CD4-positive, alpha-beta T cell treated with Interleukin-17A for 4 hours (primary cell): ENCODE data around the gene SMCP.

ENCODE experiments used
- DNase-seq: peaks from one replicate; pipeline ENCODE4 v3.0.0-alpha.2; 2020; ENCODE audit warnings: mixed read lengths

The SMCP gene

DNA sequence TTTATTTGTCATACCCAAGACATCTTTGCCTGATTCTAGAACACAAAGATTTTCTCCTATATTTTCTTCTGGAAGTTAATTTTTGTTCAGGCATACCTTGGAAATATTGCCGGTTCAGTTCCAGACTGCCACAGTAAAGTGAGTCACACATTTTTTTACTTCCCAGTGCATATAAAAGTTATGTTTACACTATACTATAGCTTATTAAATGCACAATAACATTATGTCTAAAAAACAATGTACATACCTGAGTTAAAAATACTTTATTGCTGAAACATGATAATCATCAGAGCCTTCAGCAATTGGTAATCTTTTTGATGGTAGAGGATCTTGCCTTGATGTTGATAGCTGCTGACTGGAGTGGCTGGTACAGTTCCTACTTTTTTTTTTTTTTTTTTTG is 10.0 kb downstream of the SMCP start:
- DNase-seq: no peak

- no peak for DNase-seq
Observed at GRCh38 chr1:152899027-152899426, 20.9 kb downstream of the SMCP start.

DNA sequence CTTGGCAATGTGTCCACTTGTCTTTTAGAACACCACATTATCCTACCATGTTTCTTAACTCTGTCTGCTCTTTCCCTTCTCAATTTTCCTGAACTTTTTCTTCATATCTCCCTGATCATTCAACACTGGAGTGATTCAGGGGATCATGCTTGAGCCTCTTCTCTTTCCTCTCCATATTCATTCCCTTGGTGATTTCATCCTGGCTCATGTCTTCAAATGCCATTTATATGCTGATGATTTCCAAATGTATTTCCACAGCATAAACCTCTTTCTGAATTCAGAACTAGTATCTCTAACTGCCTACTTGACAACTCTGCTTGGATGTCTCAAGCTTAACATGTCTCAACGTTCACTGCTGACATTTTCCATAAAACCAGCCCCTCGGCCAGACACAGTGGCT is 21.8 kb downstream of the SMCP start:
- DNase-seq: no peak

GRCh38 chr1:152901631-152902030 is 23.5 kb downstream of the SMCP start:
- no peak for DNase-seq

DNA sequence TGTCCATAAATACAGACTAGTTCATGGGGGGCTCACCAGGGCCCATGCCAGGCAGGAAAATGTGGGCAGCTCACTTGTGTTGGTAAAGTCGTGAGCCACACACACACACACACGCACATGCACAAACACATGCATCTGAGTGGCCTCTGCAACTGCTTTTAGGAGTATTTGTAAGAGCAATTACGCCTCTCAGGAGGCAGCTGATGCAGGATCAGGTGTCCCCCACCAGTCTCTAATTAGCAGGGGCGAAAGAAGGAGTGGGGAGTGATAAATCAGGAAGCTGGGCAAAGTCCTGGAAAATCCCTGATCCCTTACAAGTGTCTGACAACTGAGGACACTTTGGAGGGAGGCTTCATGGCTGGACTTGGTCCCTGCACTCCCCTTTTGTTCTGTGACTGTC is 24.5 kb downstream of the SMCP start:
- DNase-seq: no peak

DNA sequence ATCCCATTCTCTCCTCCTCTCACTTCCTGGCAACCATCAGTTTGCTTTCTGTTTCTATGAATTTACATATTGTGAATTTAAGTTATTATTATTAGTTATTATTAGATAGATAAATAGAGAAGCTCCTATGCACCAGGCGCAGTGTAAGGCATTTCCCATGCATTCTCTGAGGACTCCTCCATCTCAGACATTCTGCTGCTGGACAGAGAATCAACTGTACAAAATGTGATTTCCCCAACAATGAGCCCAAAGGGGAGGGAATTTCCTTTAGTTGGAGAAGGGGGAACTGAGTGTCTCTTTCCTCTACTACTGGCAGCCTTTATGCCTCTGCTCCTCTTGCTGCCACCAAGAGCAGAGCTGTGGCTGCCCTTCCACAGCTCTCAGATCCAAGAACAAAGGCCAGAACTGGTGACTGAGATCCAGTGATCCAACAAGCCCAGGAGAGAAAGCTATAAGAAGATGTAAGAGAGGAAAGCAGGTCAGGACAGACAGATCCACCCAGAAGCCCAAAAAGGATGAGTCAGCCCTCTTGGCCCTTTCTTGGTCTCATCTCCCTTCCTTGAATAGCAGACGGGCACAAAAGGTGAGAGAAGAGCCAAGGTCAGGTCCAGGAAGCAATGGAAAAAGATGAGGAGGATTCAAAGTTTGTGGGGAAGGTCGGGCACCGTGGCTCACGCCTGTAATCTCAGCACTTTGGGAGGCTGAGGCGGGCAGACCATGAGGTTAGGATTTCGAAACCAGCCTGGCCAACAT is 26.7 kb downstream of the SMCP start:
- DNase-seq: no peak

DNA sequence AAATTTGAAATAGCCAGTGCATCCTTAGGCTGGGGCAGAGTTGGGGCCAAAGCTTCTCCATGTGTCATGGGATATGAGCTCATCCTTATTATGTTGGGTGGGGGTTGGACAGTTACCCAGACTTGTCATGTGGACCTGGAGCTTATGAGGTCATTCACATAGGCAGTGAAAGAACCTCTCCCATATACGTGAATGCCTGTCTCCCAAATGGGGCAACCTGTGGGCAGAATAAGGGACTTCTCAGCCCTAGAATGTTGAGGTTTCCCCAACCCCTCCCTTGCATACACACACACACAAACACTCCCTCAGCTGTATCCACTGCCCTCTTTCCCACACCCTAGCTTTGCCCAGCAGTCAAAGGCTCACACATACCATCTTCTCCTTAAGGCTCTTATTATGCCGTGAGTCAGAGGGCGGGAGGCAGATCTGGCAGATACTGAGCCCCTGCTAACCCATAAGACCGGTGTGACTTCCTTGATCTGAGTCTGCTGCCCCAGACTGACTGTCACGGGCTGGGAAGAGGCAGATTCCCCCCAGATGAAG is 28.0 kb downstream of the SMCP start:
- no peak for DNase-seq

- DNase-seq: no peak
Observed at GRCh38 chr1:152907686-152908601, 29.8 kb downstream of the SMCP start, which contains the start of gene IVL. Gene IVL, plus strand, starts transcription at chr1:152908546. Its CDS starts 1,252 bp downstream, at chr1:152909798.

- no peak for DNase-seq
Observed at GRCh38 chr1:152909206-152909605, 31.1 kb downstream of the SMCP start.

- no peak for DNase-seq
Observed at GRCh38 chr1:152912471-152912870, 34.3 kb downstream of the SMCP start.

DNA sequence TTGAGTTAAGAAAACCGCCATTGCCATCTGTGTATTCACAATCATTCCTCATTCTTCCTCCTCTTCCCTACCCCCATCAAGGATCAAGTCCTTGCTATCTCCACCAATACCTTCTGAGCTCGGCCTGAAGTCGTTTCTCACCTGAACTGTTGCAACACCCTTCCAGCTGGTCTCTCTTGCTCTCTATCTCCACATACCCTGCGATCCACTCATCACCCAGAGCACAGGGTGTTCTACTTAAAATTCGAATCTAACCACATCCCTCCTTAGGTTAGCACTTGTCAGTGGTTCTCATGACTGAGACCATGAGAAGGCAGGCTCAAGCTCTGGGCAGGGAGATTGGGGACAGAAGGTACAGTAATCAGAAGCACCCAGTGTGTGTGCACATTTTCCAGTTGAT is 34.8 kb downstream of the SMCP start:
- DNase-seq: no peak

DNA sequence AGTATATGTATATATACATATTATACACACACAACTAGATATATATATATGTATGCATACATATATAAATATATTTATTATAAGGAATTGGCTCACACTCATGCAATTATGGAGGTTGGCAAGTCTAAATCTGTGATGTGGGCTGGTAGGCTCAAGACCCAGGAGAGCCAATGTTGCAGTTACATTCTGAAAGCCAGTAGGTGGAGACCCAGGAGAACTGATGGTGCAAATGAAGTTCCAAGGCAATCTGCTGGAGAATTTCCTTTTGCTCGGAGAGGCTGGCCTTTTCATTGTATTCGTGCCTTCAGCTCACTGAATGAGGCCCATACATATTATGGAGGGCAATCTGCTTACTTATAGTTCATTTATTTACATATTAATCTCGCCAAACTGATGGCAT is 39.7 kb downstream of the SMCP start:
- no peak for DNase-seq

DNA sequence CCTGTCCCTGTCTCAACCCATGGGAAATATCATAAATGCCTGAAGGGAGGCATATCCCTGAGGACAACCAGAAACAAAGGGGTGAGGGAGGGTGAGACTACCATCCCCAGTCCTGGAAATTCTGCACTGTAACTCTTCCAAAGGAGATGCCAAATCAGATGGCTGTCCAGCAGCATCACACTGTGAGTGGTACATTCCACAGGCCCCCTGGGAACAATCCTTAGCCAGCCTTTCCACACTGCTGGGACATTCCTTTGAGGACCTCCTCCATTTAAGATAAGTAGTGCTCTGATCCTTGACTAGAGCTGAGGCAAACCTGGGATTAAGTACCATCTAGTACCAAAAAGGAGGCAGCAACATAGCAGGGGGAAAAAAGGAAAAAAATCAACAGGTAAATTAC is 40.9 kb downstream of the SMCP start:
- no peak for DNase-seq

- DNase-seq: no peak
Observed at GRCh38 chr1:152924191-152924590, 46.1 kb downstream of the SMCP start.

DNA sequence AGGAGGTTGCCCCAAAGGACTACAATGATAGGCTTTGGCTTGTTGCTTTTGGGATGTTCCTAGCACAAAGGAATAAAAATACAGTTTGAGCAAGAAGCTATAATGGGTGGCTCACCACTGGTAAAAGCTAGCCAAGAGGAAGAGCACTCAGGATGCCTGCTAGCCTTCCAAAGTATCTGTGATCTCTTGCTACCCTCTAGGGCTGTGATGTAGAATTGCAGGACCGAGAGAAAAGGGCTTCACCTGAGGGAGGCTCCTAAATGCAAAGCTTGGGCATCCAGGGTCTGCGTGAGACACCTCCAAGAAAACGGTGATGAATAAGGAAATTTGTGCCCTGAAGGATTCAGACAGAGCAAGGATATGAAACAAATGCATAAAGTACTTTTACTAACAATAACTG is 48.0 kb downstream of the SMCP start:
- no peak for DNase-seq

DNA sequence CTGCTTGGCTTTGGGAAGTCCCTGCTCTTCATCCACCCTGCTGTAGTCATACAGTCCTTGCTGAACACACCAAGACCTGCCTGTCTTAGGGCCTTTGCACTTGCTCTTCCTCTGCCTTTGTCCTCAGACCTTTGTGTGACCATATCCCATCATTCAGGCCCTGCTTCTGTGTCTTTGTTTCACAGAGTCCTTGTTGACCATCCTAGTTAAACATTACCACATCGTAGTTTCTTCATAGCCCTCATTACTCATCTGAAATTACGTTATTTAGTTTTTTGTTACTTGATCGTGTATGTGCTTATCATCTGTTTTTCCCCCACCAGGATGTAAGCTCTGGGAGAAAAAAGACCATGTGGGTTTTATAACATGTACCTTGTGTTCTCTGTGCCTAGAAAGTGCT is 50.5 kb downstream of the SMCP start:
- DNase-seq: no peak

DNA sequence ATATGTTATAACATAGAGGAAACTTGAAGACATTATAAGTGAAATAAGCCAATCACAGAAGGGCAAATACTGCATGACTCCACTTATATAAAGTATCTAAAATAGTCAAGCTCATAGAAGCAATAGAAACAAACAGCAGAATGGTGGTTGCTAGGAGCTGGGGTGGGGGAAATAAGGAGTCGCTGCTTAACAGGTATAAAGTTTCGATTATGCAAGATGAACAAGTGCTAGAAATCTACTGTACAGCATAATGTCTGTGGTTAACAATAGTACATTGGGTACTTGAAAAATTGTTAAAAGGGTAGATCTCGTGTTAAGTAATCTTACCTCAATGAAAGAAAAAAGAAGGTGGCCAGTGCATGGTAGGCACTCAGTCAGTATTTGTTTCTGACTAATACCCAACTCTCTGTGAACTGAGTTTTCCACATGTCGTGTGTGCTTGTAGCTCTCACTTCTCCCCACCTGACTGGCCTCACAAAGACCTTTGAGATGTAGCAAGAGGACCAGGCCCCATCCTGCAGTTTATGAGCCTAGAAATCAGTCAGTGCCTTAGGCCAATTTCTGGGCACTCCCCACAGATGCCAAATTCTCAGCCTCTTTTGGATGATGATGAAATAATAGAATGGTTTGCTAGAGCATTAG is 54.2 kb downstream of the SMCP start:
- no peak for DNase-seq

GRCh38 chr1:152933196-152933595 is 55.1 kb downstream of the SMCP start:
- DNase-seq: no peak
